GM19395 (cell line): ENCODE measurements around the gene CPHXL2.

Experiments
- ATAC-seq: cut with Tn5 transposase; IDR thresholded peaks from one replicate; pipeline ENCODE4 v1.9.1; 2021; ENCODE audit warnings: mild to moderate bottlenecking, moderate library complexity; ENCODE audit not compliant: unreplicated experiment

CPHXL2 gene

DNA sequence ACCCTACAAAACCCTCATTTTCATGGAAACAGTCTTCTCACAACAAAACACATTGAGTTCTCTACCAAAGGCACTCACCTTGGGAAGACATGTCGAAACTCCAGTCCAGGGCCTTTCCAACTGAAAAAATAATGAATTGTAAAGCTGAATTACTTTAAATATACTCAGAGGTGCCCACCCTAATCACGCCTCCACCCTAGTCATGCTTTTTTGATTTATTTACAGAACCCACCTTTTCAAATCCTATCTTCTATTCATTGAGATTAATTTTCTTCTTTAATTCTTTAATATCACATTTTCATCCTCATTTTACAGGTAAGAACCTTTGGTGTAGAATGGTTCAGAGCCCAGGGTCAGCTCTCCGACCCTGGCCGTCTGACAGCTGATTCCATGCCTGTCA lies at the start of gene CPHXL2:
Gene CPHXL2 (minus strand): TSS at position 101 of the 400 bp plus-strand sequence. CDS start 10 bp downstream, at position 91.
- no peak for ATAC-seq

DNA sequence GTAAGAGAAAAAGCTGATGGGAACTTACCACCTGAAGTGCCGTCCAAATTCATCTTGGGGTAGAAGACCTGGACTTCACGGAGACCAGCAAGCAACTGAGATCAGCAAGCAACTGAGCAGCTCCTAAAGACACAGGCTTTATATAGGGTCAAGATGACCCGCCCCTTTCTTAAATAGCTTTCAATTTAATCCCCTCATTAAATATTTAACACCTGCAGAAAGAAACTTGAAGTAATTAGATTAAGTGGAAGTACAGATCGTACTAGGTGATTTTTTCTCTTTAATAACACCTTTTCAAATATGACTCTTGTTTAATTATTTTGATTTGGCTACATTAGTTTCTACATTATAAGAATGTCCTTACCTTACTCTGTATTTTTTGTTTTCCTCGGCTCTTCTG lies 49.6 kb upstream of the CPHXL2 start, which contains the start of gene CPHXL:
Gene CPHXL (minus strand): TSS at position 101 of the 400 bp plus-strand sequence. CDS start 48 bp downstream, at position 53.
- no peak for ATAC-seq

DNA sequence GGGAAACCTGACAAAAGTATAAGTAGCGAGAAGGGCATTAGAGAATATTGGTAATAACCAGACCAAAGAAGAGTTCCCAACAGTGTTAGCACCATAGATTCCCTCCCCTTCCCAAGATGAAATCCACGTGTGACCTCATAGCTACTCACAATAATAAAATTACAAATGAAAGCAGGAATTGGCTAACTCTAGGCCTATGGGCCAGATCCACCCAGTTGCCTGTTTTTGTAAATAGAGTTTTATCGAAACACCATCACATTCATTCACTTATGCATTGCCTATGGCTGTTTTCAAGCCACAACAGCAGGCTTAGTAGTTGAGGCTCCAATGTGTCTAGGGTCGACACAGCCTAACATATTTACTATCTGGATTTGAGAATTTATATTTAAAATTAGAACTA lies 41.6 kb upstream of the CPHXL2 start:
- no peak for ATAC-seq

DNA sequence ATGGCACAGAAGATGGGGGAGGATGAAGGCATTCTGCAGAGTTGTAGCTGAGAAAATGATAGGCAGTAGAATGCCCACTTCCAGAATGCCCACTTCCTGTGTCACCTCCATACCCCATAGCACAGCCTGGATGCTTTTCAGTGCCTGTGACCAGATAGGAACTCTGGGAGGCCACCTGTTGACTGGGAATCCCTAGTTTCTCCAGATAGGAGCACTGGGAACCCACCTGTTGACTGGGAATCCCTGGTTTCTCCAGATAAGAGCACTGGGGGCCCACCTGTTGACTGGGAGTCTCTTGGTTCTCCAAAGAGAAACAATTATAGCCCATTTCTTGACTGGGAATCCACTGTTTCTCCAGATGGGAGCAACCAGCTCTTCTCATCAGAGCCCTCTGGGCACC lies 37.9 kb upstream of the CPHXL2 start:
- no peak for ATAC-seq

DNA sequence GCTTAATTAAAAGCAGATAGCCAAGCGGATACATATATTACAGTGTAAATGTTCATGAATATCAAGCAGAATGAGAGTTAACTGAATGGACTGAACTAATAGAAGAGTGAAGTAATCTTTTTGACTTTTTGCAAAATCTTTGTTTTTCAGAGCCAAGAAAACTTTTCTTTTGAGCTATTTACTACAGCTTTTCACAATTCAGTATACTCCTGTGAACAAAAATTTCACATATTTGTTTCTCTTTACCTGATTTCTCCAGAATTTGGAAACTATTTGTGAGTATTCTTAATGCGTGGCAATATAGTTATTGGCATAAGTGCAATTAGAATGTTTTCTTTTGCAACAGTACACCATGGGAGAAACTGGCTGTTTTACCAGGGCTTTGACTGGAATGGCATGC lies 33.5 kb upstream of the CPHXL2 start:
- ATAC-seq: no peak

DNA sequence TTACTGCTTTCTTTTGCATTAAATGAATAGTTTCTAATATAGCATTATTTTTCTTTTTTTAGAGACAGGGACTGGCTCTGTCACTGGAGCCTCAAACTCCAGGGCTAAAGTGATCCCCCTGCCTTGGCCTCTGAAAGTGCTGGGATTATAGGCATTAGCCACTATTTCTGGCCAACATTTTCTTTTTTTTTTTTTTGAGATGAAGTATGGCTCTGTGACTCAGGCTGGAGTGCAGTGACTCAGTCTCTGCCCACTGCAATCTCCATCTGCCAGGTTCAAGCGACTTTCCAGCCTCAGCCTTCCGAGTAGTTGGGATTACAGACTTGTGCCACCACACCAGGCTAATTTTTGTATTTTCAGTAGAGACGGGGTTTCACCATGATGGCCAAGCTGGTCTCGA lies 26.5 kb upstream of the CPHXL2 start:
- no peak for ATAC-seq

DNA sequence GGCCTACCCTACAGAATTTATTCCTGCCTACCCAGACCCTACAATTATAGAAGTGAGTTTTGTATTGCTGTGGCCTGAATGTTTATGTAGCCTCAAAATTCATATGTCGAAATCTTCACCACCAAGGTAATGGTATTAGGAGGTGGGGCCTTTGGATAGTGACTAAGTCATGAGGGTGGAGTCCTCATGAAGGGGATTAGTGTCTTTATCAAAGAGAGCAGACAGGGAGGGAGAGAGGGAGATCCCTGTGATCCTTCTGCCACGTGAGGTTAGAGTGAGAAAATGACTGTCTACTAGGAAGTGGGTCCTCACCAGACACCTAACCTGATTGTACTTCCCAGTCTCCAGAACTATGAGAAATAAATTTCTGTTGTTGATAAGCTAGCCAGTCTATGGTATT lies 25.4 kb upstream of the CPHXL2 start:
- ATAC-seq: no peak

DNA sequence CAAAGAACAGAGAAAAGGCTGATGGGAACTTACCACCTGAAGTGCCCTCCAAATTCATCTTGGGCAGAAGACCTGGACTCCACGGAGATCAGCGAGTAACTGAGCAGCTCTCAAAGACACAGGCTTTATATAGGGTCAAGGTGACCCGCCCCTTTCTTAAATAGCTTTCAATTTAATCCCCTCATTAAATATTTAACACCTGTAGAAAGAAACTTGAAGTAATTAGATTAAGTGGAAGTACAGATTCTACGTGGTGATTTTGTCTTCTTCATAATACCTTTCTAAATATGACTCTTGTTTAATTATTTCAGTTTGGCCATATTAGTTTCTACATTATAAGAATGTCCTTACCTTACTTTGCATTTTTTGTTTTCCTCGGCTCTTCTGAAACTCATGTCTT lies 24.6 kb upstream of the CPHXL2 start, which contains the start of gene DUXB:
Gene DUXB (minus strand): TSS at position 101 of the 400 bp plus-strand sequence. CDS start 43 bp downstream, at position 58.
- ATAC-seq: no peak

DNA sequence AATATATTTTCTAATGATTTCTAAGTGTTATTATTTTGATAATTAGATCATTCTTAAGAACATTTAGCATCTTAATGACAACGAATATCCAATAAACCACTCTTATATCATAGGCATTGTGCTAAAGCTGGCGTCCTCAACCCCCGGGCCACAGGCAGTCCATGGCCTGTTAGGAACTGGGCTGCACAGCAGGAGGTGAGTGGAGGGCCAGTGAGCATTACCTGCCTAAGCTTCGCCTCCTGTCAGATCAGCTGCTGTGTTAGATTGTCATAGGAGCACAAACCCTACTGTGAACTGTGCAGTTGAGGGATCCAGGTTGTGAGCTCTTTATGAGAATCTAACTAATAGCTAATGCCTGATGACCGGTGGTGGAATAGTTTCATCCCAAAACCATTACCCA lies 20.8 kb upstream of the CPHXL2 start:
- no peak for ATAC-seq

DNA sequence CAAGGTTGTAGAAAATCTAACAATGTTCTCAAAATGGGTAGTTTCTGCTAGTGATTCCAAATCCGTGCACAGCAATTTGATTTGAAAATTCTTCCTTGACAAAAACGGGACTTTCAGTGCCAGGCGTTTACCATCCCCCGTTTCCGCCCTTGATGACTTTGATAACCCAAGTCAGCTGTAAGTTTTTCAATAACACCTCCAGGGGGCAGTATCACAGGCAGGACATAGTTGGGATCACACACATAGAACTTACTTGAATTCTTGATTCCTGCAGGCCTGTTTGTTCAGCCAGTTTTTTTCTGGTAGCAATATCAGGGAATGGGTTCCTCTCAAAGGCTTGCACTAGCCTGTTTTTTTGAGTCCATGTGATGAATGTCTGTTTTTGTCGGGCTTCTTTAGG lies 18.9 kb upstream of the CPHXL2 start:
- no peak for ATAC-seq

DNA sequence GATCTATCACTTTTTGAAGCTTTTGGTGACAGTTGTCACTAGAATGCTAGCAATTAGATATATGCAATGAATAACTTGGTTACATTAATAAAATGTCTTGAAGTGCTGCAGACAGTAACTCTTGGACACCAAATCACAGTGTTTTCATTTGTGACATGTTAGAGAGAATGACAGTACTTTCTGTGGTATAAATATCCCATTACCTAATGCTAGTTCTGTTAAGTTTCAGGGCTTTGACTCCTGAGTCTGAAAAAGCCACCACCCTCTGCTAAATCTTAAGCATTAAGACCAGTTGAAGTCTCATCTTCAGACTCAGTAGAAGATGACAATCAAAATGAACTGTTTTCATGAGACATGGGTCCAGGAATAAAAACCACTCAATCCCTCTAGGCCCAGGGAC lies 10.6 kb upstream of the CPHXL2 start:
- no peak for ATAC-seq

DNA sequence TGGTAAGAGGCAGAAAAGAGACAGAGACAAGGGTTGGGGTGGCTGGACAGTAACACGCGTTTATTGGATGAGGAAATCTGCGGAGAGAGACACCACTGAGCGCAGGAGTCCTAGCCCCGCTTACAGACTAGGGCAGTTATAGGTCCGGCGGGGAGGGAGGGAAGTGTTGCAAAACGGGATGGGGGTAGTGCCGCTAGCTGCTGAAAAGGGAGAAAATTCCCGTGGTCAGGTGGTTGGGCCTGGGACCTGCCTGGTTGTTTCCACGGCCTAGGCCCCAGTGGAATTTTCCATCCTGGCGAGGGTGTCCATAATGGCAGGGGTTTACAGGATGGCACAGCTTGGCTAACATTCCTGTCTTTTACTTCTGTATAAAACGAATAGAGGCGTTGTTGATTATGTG lies 5.5 kb upstream of the CPHXL2 start:
- ATAC-seq: no peak

DNA sequence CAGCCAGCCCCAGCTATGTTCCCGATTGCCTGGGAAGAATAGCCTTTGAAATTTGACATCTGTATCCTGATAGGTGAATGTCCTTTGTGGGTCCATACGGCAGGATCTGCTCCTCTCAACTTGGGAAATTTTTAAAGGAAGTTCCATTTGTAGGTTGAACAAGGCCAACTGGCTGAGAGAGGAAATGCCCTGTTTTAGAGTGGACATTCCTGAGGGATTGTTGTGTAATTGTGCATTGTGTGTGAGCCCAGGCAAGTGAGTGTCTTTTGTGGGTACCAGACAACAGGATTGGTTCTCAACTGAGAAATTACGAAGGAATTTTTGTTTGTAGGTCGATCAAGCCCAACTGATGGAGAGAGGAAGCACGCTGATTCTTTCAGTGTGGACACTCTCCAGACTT lies 2.6 kb upstream of the CPHXL2 start:
- no peak for ATAC-seq

DNA sequence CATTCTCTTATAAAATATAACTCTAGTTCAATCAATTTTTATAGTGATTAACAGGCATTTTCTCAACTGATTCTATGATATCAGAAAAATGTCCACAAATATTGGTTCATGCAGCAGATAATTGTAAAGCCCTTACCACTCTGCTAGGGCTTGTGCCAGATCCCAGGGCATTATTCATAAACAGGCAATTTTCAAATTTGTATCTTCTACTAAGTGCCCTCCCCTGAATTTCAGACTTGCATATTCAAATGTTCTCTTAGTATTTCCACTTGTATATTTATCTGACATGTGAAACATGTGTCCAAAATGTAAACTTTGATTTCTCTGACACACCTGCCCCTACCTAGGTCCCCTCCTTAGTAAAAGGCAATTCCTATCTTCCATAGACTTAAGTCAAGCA lies 9.3 kb downstream of the CPHXL2 start:
- no peak for ATAC-seq

DNA sequence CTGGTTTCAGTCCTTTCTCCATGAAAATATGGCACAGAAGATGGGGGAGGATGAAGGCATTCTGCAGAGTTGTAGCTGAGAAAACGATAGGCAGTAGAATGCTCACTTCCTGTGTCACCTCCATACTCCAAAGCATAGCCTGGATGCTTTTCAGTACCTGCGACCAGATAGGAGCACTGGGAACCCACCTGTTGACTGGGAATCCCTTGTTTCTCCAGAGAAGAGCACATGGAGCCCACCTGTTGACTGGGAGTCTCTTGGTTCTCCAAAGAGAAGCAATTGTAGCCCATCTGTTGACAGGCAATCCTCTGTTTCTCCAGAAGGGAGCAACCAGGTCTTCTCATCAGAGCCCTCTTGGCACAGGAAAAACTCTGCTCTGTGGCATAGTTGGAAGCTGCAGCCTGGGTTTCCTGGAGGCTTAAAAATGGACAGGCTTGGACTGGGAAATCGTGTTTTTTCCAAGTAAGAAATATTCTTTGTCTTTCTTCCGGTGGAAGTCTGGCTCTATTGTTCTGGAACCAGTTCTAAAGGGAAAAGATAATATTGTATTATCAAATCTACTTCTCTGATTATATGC lies 16.0 kb downstream of the CPHXL2 start:
- no peak for ATAC-seq

DNA sequence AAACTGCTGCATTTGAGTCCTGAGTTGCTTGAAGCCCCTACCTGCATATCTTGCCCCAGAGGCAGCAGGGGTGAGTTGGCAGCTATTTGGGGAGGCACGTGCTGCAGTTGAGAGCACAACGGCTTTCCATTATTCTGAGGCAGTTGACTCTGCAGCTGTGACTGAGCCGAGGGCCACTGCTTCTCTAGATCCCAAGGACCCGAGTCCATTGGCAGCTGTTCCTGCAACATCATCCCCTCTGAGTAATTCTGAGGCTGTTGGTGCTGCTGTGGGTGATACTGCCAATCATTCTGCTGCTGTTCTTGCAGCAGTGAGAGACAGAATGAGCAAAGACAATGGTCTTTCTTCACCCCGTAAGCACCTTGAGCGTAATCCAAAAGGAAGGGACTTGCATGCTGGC lies 16.5 kb downstream of the CPHXL2 start:
- ATAC-seq: no peak

DNA sequence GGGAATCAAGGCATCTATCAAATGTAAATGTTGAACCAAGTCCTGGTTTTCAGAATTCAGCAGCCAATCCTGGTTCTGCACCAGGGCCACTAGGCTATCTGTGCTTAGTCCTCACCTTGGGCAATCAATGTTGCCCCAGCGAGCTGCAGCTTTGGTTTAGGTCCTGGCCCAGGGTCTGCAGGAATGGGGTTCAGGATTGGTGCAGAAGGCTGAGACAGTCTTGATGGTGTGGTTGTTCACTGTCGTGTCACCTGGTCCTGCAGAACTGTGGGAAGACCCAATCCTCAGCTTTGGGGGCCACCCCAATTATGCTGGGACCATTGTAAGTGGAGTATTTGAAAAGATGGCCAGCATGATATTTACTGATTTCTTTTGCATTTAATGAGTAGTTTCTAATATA lies 18.6 kb downstream of the CPHXL2 start:
- no peak for ATAC-seq

DNA sequence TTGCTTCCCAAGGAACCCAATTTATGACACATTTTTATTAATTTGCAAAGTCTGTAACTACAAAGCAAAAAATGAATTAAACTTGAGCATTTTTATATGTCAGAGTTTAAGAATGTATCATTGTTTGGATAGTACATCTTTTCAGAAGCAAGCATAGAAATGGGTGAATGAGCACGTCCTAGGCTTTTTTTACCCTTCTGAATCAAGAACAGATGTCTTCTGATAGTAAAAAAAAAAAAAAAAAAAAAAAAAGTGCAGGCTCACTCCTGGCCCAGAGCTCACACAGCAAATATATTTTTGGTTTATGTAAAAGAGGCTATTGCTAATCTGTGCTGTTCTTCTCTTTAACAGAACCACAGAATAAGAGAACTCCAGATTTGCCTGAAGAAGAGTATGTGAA lies 22.9 kb downstream of the CPHXL2 start:
- no peak for ATAC-seq

DNA sequence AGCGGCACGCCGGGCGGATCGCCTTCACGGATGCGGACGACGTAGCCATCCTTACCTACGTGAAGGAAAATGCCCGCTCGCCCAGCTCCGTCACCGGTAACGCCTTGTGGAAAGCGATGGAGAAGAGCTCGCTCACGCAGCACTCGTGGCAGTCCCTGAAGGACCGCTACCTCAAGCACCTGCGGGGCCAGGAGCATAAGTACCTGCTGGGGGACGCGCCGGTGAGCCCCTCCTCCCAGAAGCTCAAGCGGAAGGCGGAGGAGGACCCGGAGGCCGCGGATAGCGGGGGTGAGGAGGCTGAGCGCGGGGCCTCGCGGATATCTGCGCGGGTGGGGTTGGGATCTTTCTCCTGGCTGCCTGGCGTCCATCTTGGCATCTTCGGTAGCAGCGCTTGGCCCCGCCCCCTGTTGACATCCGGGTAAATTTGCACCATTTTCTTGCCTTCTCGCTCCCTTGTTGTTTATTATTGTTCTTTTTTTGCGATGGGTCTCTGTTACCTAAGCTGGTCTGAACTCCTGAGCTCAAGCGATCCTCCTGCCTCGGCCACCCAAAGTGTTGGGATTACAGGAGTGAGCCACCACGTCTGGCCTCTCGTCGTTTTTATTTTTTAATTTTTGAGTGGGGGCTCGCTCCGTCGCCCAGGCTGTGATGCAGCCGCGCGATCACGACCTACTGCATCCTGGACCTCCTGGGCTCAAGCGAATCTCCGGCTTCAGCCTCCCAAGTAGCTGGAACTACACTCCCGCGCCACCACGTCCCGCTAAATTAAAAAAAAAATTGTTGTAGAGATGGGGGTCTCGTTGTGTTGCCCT lies 28.3 kb downstream of the CPHXL2 start:
- ATAC-seq: peak; percentile 45

DNA sequence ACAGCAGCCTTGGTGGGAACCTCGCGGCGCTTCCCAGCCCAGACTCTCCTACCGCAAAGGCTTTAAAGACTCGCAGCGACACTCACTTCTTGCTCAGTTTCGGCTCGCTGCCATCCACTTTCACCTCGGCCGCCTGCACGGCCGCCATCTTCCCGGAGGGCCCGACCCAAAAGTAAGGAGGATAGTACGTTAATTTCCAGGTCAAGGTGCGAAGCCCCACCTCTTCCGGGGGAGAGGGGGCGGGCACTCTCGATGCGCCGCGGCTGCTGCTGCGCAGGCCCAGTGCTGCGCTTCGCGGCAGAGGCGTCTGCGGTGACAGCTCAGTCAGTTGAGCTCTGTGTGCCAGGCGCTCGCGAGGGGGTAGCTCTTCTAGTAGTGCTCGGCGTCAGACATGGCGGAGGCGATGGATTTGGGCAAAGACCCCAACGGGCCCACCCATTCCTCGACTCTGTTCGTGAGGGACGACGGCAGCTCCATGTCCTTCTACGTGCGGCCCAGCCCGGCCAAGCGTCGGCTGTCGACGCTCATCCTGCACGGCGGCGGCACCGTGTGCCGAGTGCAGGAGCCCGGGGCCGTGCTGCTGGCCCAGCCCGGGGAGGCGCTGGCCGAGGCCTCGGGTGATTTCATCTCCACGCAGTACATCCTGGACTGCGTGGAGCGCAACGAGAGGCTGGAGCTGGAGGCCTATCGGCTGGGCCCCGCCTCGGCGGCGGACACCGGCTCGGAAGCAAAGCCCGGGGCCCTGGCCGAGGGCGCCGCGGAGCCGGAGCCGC lies 29.1 kb downstream of the CPHXL2 start, which contains the start of the genes KARS1 and TERF2IP:
Gene KARS1 (minus strand): TSS at position 174 of the 773 bp plus-strand sequence. CDS start 26 bp downstream, at position 148.
Gene TERF2IP (plus strand): TSS at position 282 of the 773 bp plus-strand sequence. CDS start 110 bp downstream, at position 392.
- peak; percentile 84 for ATAC-seq

DNA sequence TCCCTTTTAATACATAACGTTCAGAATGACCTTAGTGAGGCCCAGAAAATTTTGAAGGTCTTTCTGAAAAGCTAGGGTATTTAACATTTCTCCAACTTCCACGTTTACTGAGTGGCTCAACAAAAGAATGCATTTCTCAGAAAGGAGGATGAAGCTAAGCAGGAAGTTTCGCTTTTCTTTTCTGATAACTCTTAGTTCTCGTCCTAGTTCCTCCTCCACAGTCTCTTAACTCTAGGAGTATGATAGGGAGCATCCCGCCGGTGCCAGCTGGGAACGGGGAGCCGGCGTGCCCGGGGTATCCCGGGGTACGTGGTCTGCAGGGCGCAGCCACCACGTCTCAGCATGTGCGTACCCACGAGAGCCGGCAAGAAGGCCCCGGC lies 29.7 kb downstream of the CPHXL2 start:
- ATAC-seq: peak; percentile 26
